PFSK-1 (cell line): ENCODE results near the gene FAM163B.

Source experiments
- POLR2AphosphoS5 ChIP-seq: IDR thresholded peaks from 2 replicates; pipeline ENCODE4 v1.6.1; 2012; ENCODE audit warnings: low read depth, mild to moderate bottlenecking, control low read depth, low read length, moderate library complexity
- REST ChIP-seq, 2 experiments: IDR thresholded peaks; 2 replicates each; pipeline versions ENCODE4 v1.6.1 to v1.8.0; 2011 to 2012; ENCODE audit warnings: low read depth in 2 of 2, low read length in 2 of 2, control low read depth in 1 of 2, inconsistent platforms in 1 of 2, mild to moderate bottlenecking in 1 of 2, moderate library complexity in 1 of 2; ENCODE audit not compliant: insufficient read depth in 1 of 2
- SIN3A ChIP-seq: IDR thresholded peaks from 2 replicates; pipeline ENCODE4 v1.6.1; 2012; ENCODE audit warnings: mild to moderate bottlenecking, low read length, moderate library complexity, borderline replicate concordance; ENCODE audit not compliant: insufficient read depth

GRCh38 chr9:133614056-133614455 lies 4.9 kb upstream of the FAM163B start:
- TF ChIP-seq REST (IDR thresholded peaks at IDR 0.05; ENCODE audit: insufficient read depth in 1 of 2, low read depth in 2 of 2, low read length in 2 of 2) (no peak), POLR2AphosphoS5 (no peak), SIN3A (no peak)
